ENCODE results near the gene EIF3D.
"Not testable (repeated sequence)": the region's sequence is repeated elsewhere in the genome, so short reads cannot be mapped to it uniquely, and the experiment has no call there.

EIF3D gene

GRCh38 chr22:36550701-36551495, 21.9 kb upstream of the EIF3D start:
- no peak for DNase-seq (ENCODE audit: low read depth)

DNA sequence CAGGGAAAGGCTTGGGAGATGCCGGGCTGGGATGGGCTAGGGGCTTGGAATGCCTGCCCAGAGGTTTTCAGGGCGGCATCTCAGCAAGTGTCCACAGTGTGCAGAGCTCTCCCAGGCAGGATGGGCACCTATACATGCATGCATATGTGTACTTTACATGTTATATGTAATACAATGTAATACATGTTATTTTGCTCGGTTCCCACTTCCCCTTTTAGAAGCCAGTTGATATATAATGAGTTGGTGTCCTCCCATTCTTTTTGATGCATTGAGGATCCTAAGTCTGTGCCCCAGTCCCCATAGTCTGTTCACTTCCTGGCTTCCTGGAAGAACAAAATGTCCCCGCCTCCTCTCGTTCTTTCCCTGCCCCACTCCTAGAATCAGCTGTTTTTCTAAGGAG, 20.1 kb upstream of the EIF3D start:
- DNase-seq (ENCODE audit: low read depth): no peak

GRCh38 chr22:36548606-36549005, 19.6 kb upstream of the EIF3D start:
- no peak for DNase-seq (ENCODE audit: low read depth)

GRCh38 chr22:36546932-36547331, 18.0 kb upstream of the EIF3D start:
- peak; percentile 88 for DNase-seq (ENCODE audit: low read depth)

DNA sequence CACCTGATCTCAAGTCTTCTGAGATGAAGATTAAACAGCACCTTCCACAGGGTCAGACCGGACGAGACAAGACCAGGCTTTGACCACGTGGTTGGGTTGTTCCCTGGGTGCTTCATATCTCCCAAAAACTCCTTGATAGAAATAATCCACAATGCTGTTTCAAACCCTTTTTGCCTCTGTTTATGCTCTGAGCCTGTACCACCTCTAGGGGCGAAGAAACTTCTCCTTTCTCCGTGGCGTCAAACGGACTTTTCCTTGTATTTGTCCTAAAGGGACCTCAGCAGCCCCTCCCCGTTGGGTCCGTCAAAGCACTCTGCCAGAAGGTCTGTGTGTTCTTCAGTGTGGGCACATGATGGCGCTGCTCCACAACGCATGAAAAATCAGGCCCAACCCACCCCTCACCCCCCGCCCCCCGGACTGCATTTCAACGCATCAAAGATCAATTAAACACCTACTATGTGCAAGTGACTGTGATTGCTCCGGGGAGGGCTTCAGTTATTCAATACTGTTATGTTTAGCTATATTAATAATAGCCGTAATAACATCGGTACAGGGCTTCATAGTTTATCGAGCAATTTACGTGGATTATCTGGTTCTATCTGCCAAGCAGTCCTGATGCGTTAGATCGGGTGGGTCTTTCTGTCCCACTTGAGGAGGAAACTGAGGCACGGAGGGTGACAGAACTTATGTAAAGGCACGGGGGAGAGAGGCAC, 17.3 kb upstream of the EIF3D start:
- peak; percentile 57 for DNase-seq (ENCODE audit: low read depth)

- DNase-seq (ENCODE audit: low read depth): peak; percentile 54
These were observed 15.2 kb upstream of the EIF3D start for GRCh38 chr22:36544107-36544620.

DNA sequence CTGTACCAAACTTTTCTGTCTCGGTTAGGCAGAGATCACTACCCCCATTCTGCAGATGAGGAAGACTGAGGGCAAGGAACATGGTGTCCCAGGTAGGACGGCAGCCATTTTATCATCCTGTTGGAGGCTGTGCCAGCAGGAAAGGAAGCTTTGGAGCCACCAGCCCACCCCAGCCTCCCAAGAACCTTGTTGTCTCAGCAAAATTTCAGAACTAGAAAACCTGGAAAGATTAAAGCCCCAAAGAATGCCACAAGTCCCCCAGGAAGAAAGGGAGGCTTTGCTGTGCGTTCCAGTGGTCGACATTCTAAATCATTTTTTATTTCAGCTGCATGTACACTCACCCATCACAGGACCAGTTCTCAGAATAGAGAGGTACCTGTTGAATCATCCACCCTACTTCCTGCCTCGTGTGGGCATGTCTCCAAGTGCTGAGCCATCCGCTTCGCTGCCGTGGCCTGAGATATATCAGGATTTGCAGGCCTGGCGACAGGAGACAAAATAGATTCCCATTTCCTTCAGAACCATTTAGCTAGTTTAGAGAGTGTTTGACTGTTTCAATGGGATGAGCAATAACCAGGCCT, 13.0 kb upstream of the EIF3D start:
- DNase-seq (ENCODE audit: low read depth): peak; percentile 92

DNA sequence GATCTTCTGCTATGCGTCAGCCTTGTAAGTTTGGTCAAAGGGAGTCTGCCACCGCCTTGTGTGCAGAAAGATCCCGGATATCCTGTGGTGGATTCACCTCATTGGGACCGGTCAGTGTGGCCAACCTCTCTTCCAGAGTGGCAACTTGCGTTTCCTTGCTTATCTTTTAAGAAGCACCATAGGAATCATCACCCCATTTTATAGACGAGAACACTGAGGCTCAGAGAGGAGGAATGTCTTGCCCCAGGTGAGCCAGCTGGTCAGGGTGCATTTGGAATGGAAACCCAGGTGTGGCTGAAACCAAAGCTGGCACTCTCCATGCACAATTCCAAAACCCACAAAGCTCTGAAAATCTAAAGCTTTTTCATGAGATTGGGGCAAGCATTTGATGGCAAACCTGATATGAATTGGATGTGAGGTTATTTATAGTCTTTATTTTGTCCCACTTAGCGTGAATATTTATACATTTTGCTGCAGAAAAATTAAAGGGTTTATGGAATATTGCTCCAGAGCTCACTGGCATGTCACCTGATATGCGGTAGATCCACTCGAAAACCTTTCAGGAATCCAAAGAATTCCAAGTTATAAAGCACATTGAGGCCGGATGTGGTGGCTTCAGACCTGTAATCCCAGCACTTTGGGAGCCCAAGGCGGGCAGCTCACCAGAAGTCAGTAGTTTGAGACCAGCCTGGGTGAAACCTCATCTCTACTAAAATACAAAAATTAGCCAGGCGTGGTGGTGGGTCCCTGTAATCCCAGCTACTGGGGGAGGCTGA, 12.1 kb upstream of the EIF3D start:
- DNase-seq (ENCODE audit: low read depth): peak; percentile 27

DNA sequence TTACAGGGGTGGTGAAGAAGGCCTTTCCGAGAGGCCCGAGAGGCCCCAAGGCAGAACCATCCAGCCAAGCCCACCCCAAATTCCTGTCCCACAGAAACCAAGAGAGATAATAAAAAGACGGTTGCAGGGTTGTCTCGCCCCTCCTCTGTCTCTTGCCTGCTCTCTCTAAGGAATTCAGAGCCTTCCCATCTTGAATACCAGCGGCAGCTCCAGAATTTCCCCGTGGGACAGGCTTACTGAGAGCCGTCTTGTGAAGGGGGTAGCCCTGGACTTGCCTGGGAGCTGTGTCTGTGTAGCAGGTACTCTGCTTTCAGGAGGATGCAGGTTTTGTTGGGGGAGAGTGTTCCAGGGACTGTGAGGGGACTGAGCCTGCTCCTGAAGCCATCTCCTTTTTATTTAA, 9.6 kb upstream of the EIF3D start:
- no peak for DNase-seq (ENCODE audit: low read depth)

DNA sequence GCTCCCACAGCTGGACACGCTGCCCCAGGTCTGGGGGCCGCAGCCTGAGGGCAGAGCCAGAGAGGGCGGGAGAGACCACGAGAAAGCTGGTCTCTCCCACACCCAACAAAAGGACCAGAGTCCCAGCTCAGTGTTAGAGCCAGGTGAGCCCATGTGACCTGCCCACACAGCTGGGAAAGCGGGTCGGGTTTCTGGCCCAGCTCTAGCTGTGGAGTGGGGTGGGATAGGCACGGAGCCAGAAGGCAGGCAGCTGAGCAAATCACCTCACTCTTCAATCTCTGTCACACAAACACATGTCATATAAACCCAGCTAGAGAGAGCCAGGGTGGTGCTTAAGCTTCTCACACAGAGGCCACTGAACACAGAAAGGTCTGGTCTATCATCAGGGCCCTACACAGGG, 7.8 kb upstream of the EIF3D start:
- no peak for DNase-seq (ENCODE audit: low read depth)

- DNase-seq (ENCODE audit: low read depth): not testable (repeated sequence)
These were observed 4.4 kb upstream of the EIF3D start for GRCh38 chr22:36533320-36533719.

DNA sequence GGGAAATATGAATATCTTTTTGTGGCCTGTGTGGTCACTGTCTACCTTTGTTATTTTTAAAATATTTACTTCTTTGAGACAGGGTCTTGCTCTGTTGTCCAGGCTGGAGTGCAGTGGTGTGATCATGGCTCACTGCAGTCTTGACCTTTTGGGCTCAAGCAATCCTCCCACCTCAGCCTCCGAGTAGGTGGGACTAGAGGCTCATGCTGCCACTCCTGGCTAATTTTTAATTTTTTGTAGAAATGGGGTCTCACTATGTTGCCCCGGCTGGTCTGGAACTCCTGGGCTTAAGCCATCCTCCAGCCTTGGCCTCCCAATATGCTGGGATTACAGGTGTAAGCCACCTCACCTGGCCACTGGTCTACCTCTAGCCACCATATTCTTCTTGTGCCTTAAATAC, 3.5 kb upstream of the EIF3D start:
- no peak for DNase-seq (ENCODE audit: low read depth)

GRCh38 chr22:36528341-36528740, 625 bp downstream of the EIF3D start:
- peak; percentile 27 for DNase-seq (ENCODE audit: low read depth)

DNA sequence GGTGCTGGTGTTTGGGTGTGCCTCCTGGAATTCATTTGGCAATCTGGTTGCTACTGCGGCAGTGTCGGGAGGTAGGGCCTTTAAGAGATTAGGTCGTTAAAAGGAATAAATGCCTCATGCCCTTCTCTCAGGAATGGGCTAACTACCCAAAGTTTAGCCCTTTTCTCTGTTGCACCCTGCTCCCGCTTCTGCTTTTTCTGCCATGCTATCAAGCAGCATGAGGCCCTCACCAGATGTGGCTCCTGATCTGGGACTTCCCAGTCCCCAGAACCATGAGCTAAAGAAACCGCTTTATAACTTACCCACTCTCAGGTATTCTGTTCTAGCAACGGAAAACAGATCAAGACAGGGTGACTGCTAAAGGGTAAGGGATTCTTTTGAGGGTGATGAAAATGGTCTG, 6.3 kb downstream of the EIF3D start:
- DNase-seq (ENCODE audit: low read depth): no peak

DNA sequence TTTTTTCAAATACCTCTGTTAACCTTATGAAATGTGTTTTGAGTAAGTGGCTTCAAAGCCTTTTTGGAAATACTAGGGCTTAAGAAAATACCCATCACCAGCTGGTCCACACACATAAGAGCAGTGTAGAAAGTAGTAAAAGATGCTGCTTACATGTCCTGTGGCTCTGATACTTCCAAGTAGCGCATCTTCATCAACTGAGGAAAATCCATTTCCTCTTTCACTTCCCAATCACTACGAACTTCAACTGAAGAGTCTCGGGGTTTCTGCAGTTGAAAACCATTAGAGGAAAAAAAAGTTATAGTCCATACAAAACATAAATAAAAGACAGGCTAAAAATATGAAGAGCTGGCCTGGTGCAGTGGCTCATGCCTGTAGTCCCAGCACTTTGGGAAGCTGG, 8.5 kb downstream of the EIF3D start:
- DNase-seq (ENCODE audit: low read depth): no peak

DNA sequence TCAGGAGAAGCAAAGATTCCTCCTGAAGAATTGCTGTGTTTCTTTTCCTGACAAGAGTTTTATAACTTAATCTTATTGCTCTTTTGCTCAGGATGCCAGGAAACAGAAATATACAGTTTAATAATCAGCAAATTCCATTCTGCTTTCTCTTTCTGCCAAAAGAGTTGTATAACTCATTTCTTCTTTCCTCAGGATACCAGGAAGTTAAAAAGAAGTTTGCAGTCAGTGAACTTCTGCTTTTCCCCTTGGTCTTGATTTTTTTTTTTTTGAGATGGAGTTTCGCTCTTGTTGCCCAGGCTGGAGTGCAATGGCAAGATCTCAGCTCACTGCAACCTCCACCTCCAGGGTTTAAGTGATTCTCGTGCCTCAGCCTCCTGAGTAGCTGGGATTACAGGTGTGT, 9.1 kb downstream of the EIF3D start:
- not testable (repeated sequence) for DNase-seq (ENCODE audit: low read depth)

DNA sequence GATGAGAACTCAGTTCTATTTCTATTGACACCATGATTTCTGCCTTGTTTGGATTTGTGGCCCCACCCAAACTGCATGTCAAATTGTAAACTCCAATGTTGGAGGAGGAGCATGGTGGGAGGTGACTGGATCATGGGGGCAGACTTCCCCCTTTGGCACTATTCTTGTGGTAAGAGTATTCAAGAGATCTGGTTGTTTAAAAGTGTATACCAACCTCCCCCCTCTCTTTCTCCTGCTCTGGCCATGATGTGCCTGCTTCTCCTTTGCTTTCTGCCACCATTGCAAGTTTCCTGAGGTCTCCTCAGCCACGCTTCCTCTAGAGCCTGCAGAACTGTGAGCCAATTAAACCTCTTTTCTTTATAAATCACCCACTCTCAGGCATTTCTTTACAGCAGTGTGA, 14.2 kb downstream of the EIF3D start:
- DNase-seq (ENCODE audit: low read depth): no peak

- DNase-seq (ENCODE audit: low read depth): no peak
These were observed 16.0 kb downstream of the EIF3D start for GRCh38 chr22:36512991-36513390.

- DNase-seq (ENCODE audit: low read depth): no peak
These were observed 16.6 kb downstream of the EIF3D start for GRCh38 chr22:36512333-36512732.

GRCh38 chr22:36510966-36511881, 17.7 kb downstream of the EIF3D start:
- DNase-seq (ENCODE audit: low read depth): peak; percentile 64

- DNase-seq (ENCODE audit: low read depth): no peak
These were observed 18.6 kb downstream of the EIF3D start for GRCh38 chr22:36510384-36510783.

All from iris pigment epithelial cell (primary cell).